HCT116 (cell line): ENCODE data around the gene HSD17B1. TPM values are rescaled to one million over a fixed set of nuclear protein-coding genes. Genes with fewer than 3 reads are reported as not detected.

Experiments
- ATAC-seq: fragments of 200-7000 bp; cut with Tn5 transposase; 2 replicates; pipeline ENCODE4 v1.9.1; 2020; ENCODE audit warnings: mild to moderate bottlenecking, moderate library complexity
- BruUV-seq: library from RNA; stranded (reverse); fragments of 400-500 nt; replicated peaks from 2 replicates; lab custom pipeline; 2021; lab: Mats Ljungman, UMichigan
- CTCF ChIA-PET: fragments of 300-600 bp; sonication (Branson Sonifier 250); formaldehyde crosslinking; loops from one replicate; lab custom pipeline; 2021; ENCODE audit warnings: antibody characterized with exemption; lab: Charles Lee
- POLR2A ChIA-PET: fragments of 300-600, 350-600 bp; sonication (Branson Sonifier 250); formaldehyde crosslinking; loops from one replicate; lab custom pipeline; 2021; ENCODE audit warnings: antibody characterized with exemption; lab: Charles Lee
- RAD21 ChIA-PET, 2 experiments: fragments of 300-600 bp; sonication (Branson Sonifier 250); formaldehyde crosslinking; loops; one replicate each; lab custom pipeline; 2023; ENCODE audit warnings: low total read pairs in 2 of 2; ENCODE audit not compliant: uncharacterized antibody in 2 of 2, unreplicated experiment in 2 of 2, low non-redundant PET in 1 of 2; lab: Charles Lee
- DNase-seq: peaks from one replicate; pipeline ENCODE4 v3.0.0-alpha.2; 2010; ENCODE audit warnings: low read depth, low spot score
- H2AFZ ChIP-seq: fragments of 200-600 bp; shearing (Covaris generic), sonication (generic); 2 replicates; pipeline ENCODE4 v1.6.1; 2017; ENCODE audit warnings: low read depth, mixed run types, mixed read lengths, antibody characterized with exemption, low read length; ENCODE audit not compliant: poor library complexity, severe bottlenecking
- H3K27ac ChIP-seq: 2 replicates; pipeline ENCODE4 v1.5.1; 2012; ENCODE audit warnings: low read depth, low read length
- H3K27me3 ChIP-seq: fragments of 200-600 bp; sonication (generic); 2 replicates; pipeline ENCODE4 v1.6.1; 2016; ENCODE audit warnings: mixed run types, low read length, mixed read lengths; ENCODE audit not compliant: insufficient read depth
- H3K36me3 ChIP-seq, 2 experiments: fragments of 200-500 bp in 1 of 2; fragments of 200-600 bp in 1 of 2; sonication (Bioruptor generic) in 1 of 2; sonication (generic) in 1 of 2; 2 replicates each; pipeline versions ENCODE4 v1.5.1 to v1.6.1; 2014 to 2016; ENCODE audit warnings: low read length in 2 of 2, inconsistent platforms in 1 of 2, mixed read lengths in 1 of 2, mixed run types in 1 of 2; ENCODE audit not compliant: insufficient read depth in 2 of 2, control insufficient read depth in 1 of 2
- H3K4me1 ChIP-seq, 2 experiments: fragments of 200-600 bp in 1 of 2; sonication (generic) in 1 of 2; 2 replicates each; pipeline versions ENCODE4 v1.5.1 to v1.6.1; 2012 to 2017; ENCODE audit warnings: low read length in 2 of 2, inconsistent platforms in 1 of 2, mild to moderate bottlenecking in 1 of 2, mixed read lengths in 1 of 2, mixed run types in 1 of 2, moderate library complexity in 1 of 2; ENCODE audit not compliant: insufficient read depth in 2 of 2, control insufficient read depth in 1 of 2
- H3K4me2 ChIP-seq: fragments of 200-600 bp; sonication (generic); 2 replicates; pipeline ENCODE4 v1.6.1; 2017; ENCODE audit warnings: mixed run types, low read length, mixed read lengths
- H3K4me3 ChIP-seq, 2 experiments: fragments of 200-600 bp in 1 of 2; sonication (generic) in 1 of 2; replicated peaks in 1 of 2; 2 replicates each; pipeline ENCODE4 v1.5.1; 2011 to 2016; ENCODE audit warnings: low read length in 2 of 2, control low read depth in 1 of 2, low read depth in 1 of 2, mild to moderate bottlenecking in 1 of 2, mixed read lengths in 1 of 2, mixed run types in 1 of 2
- H3K79me2 ChIP-seq: fragments of 200-600 bp; sonication (generic); 2 replicates; pipeline ENCODE4 v1.6.1; 2017; ENCODE audit warnings: mild to moderate bottlenecking, mixed run types, low read length, moderate library complexity, mixed read lengths; ENCODE audit not compliant: insufficient read depth
- H3K9ac ChIP-seq: fragments of 200-600 bp; sonication (generic); 2 replicates; pipeline ENCODE4 v1.6.1; 2016; ENCODE audit warnings: low read length, mixed read lengths
- H3K9me2 ChIP-seq: fragments of 200-600 bp; sonication (generic), shearing (Covaris generic); 2 replicates; pipeline ENCODE4 v1.6.1; 2017; ENCODE audit warnings: mixed run types, mild to moderate bottlenecking, moderate library complexity; ENCODE audit not compliant: insufficient read depth
- H3K9me3 ChIP-seq, 2 experiments: fragments of 200-500 bp in 1 of 2; fragments of 200-600 bp in 1 of 2; sonication (Bioruptor generic) in 1 of 2; sonication (generic) in 1 of 2; 2 replicates each; pipeline ENCODE4 v1.6.1; 2014 to 2017; ENCODE audit warnings: low read length in 2 of 2, mixed read lengths in 2 of 2, inconsistent platforms in 1 of 2, low read depth in 1 of 2, mild to moderate bottlenecking in 1 of 2, mixed run types in 1 of 2, moderate library complexity in 1 of 2; ENCODE audit not compliant: control insufficient read depth in 1 of 2, insufficient read depth in 1 of 2
- H4K20me1 ChIP-seq: fragments of 200-600 bp; sonication (generic), shearing (Covaris generic); 2 replicates; pipeline ENCODE4 v1.6.1; 2017; ENCODE audit warnings: mixed run types, mild to moderate bottlenecking, moderate library complexity; ENCODE audit not compliant: insufficient read depth
- EGR1 ChIP-seq: IDR thresholded peaks from 2 replicates; pipeline ENCODE4 v1.6.1; 2012; ENCODE audit warnings: low read depth
- EZH2phosphoT487 ChIP-seq: fragments of 200-600 bp; IDR thresholded peaks from 2 replicates; pipeline ENCODE4 v1.6.1; 2018; ENCODE audit warnings: antibody characterized with exemption, borderline replicate concordance
- FOSL1 ChIP-seq: IDR thresholded peaks from 2 replicates; pipeline ENCODE4 v1.6.1; 2012; ENCODE audit warnings: low read depth
- JUND ChIP-seq: IDR thresholded peaks from 2 replicates; pipeline ENCODE4 v1.6.1; 2012
- POLR2A ChIP-seq: IDR thresholded peaks from 2 replicates; pipeline ENCODE4 v1.7.0; 2011; ENCODE audit warnings: borderline replicate concordance; ENCODE audit not compliant: insufficient read depth, insufficient read length; ENCODE audit errors: extremely low read depth
- POLR2AphosphoS5 ChIP-seq: IDR thresholded peaks from 2 replicates; pipeline ENCODE4 v1.6.1; 2011; ENCODE audit warnings: mild to moderate bottlenecking, low read depth, low read length, moderate library complexity
- SIN3A ChIP-seq: IDR thresholded peaks from 2 replicates; pipeline ENCODE4 v1.6.1; 2012; ENCODE audit warnings: low read depth
- SP1 ChIP-seq: IDR thresholded peaks from 2 replicates; pipeline ENCODE4 v1.6.1; 2012; ENCODE audit warnings: low read depth
- SRF ChIP-seq: IDR thresholded peaks from 2 replicates; pipeline ENCODE4 v1.6.1; 2012; ENCODE audit warnings: low read depth
- ZFX ChIP-seq: fragments of 450-650 bp; IDR thresholded peaks from 2 replicates; pipeline ENCODE4 v1.6.1; 2017
- ZNF274 ChIP-seq: fragments of 200-500 bp; sonication (Bioruptor generic); IDR thresholded peaks from 2 replicates; pipeline ENCODE4 v1.6.1; 2014; ENCODE audit warnings: mild to moderate bottlenecking, low read depth, low read length, inconsistent platforms
- intact Hi-C: fragments of 100-400 bp; cut with micrococcal nuclease; formaldehyde crosslinking; loops from 2 replicates; pipeline ENCODE4 v1.10.0; 2022
- total RNA-seq: library from RNA; stranded (reverse); gene quantifications from one replicate; pipeline ENCODE4 v1.2.1, GENCODE V29; 2021; ENCODE audit not compliant: unreplicated experiment
- TF ChIP-seq, protein P1 (sequence below): IDR thresholded peaks from 2 replicates; pipeline ENCODE4 v1.6.1; 2011; ENCODE audit warnings: mild to moderate bottlenecking, low read length, moderate library complexity; ENCODE audit not compliant: insufficient replicate concordance; ENCODE audit errors: extremely low read depth
- TF ChIP-seq, protein P2 (sequence below): IDR thresholded peaks from 2 replicates; pipeline ENCODE4 v1.6.1; 2012; ENCODE audit warnings: low read depth

The HSD17B1 gene
- total RNA-seq, 1 experiment from 2014 or later: 1.4 TPM

DNA sequence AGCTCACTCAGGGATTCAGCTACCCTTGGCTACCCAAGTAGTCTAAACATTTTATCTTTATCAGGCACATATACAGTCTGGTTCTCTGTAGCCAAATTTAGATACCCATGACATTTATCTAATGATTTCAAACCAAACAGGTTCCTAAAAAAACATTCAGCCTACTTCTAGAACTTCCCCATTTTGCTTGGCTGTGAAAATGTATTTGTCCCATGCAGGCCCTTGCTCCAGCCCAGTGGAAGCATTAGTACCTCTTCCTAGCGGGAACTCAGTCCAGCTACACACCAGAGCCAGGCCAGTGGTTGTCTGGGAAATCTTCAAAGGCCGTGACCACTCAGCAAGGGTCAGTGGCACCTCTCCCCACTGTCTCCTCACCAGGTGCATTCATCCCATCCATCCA lies 42.9 kb upstream of the HSD17B1 start:
- DNase-seq (no peak), ATAC-seq (no peak)
- Histone ChIP-seq H3K79me2 (no peaks in the 10 kb centered on the region), H3K27me3 (no peaks in the 10 kb centered on the region), H3K9me2 (no peaks in the 10 kb centered on the region), H3K4me2 (no peak overlapping the region), H3K4me1 (peaks cover 0 to 6% of the 10 kb centered on the region in 2 experiments; a peak in 1 of 4 replicates), H2AFZ (no peak overlapping the region), H4K20me1 (no peaks in the 10 kb centered on the region), H3K9ac (no peak overlapping the region), H3K36me3 (peaks cover 9 to 20% of the 10 kb centered on the region in 2 experiments; a peak in 3 of 4 replicates), H3K4me3 (no peak overlapping the region), H3K27ac (no peak overlapping the region), H3K9me3 (no peaks in the 10 kb centered on the region)
- RAD21 ChIA-PET: no interaction called here
- intact Hi-C loops: no loop called here
- POLR2A ChIA-PET: no interaction called here
- CTCF ChIA-PET: no interaction called here
- TF ChIP-seq POLR2AphosphoS5: no peak
- TF ChIP-seq EGR1: no peak
- TF ChIP-seq ZNF274: no peak
- no peak for TF ChIP-seq POLR2A
- TF ChIP-seq, protein P1, sequence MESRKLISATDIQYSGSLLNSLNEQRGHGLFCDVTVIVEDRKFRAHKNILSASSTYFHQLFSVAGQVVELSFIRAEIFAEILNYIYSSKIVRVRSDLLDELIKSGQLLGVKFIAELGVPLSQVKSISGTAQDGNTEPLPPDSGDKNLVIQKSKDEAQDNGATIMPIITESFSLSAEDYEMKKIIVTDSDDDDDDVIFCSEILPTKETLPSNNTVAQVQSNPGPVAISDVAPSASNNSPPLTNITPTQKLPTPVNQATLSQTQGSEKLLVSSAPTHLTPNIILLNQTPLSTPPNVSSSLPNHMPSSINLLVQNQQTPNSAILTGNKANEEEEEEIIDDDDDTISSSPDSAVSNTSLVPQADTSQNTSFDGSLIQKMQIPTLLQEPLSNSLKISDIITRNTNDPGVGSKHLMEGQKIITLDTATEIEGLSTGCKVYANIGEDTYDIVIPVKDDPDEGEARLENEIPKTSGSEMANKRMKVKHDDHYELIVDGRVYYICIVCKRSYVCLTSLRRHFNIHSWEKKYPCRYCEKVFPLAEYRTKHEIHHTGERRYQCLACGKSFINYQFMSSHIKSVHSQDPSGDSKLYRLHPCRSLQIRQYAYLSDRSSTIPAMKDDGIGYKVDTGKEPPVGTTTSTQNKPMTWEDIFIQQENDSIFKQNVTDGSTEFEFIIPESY: no peak
- TF ChIP-seq FOSL1: no peak
- no peak for TF ChIP-seq SRF
- no peak for TF ChIP-seq ZFX
- TF ChIP-seq EZH2phosphoT487: no peak
- TF ChIP-seq JUND: no peak
- TF ChIP-seq, protein P2, sequence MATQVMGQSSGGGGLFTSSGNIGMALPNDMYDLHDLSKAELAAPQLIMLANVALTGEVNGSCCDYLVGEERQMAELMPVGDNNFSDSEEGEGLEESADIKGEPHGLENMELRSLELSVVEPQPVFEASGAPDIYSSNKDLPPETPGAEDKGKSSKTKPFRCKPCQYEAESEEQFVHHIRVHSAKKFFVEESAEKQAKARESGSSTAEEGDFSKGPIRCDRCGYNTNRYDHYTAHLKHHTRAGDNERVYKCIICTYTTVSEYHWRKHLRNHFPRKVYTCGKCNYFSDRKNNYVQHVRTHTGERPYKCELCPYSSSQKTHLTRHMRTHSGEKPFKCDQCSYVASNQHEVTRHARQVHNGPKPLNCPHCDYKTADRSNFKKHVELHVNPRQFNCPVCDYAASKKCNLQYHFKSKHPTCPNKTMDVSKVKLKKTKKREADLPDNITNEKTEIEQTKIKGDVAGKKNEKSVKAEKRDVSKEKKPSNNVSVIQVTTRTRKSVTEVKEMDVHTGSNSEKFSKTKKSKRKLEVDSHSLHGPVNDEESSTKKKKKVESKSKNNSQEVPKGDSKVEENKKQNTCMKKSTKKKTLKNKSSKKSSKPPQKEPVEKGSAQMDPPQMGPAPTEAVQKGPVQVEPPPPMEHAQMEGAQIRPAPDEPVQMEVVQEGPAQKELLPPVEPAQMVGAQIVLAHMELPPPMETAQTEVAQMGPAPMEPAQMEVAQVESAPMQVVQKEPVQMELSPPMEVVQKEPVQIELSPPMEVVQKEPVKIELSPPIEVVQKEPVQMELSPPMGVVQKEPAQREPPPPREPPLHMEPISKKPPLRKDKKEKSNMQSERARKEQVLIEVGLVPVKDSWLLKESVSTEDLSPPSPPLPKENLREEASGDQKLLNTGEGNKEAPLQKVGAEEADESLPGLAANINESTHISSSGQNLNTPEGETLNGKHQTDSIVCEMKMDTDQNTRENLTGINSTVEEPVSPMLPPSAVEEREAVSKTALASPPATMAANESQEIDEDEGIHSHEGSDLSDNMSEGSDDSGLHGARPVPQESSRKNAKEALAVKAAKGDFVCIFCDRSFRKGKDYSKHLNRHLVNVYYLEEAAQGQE: no peak
- TF ChIP-seq SIN3A: no peak
- no peak for TF ChIP-seq SP1
- BruUV-seq: no TSS peak
